Measurements from ENCODE around the gene LIMS2. TPM values are rescaled to one million over a fixed set of nuclear protein-coding genes. Genes with fewer than 3 reads are reported as not detected.

The LIMS2 gene
- total RNA-seq, 1 donor, result 14.8 TPM

DNA sequence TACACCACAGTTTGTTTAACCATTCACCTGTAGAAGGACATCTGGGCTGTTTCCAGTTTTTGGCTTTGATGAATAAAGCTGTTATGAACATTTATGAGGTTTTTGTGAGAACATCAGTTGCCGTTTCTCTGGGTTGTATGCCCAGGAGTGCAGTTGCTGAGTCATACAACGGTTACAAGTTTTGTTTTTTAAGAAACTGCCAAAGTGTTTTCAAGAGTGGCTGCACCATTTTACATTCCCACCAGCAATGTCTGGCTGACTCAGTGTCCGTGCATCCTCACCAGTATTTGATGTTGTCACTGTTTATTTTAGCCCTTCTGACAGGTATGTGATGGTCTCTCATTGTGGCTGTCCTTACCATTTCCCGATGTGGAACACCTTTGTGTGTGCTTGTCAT, 77.3 kb downstream of the LIMS2 start:
- peak overlapping the region; percentile 72 for H3K27ac ChIP-seq (ENCODE audit: low read depth, low read length)
- no peak overlapping the region for H3K4me3 ChIP-seq (ENCODE audit: insufficient read depth, low read length)
- H3K27me3 ChIP-seq (ENCODE audit: insufficient read depth, low read length), result no peaks in the 10 kb centered on the region
- H4K20me1 ChIP-seq (ENCODE audit: insufficient read depth, low read length), result no peaks in the 10 kb centered on the region
- no peaks in the 10 kb centered on the region for H3K36me3 ChIP-seq (ENCODE audit: insufficient read depth, low read length)
- TF ChIP-seq, protein P1, sequence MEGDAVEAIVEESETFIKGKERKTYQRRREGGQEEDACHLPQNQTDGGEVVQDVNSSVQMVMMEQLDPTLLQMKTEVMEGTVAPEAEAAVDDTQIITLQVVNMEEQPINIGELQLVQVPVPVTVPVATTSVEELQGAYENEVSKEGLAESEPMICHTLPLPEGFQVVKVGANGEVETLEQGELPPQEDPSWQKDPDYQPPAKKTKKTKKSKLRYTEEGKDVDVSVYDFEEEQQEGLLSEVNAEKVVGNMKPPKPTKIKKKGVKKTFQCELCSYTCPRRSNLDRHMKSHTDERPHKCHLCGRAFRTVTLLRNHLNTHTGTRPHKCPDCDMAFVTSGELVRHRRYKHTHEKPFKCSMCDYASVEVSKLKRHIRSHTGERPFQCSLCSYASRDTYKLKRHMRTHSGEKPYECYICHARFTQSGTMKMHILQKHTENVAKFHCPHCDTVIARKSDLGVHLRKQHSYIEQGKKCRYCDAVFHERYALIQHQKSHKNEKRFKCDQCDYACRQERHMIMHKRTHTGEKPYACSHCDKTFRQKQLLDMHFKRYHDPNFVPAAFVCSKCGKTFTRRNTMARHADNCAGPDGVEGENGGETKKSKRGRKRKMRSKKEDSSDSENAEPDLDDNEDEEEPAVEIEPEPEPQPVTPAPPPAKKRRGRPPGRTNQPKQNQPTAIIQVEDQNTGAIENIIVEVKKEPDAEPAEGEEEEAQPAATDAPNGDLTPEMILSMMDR (IDR thresholded peaks at IDR 0.05; ENCODE audit: extremely low read depth, low read depth, low read length), result no peak
- H2AFZ ChIP-seq (ENCODE audit: low read length), result peak overlapping the region; percentile 32
- H3K4me1 ChIP-seq (ENCODE audit: insufficient read depth, low read length), result peaks cover 7% of the 10 kb centered on the region
- peak; percentile 85 for DNase-seq (ENCODE audit: insufficient read length, low spot score, missing footprints)
- peaks cover 3% of the 10 kb centered on the region for H3K9me3 ChIP-seq (ENCODE audit: low read depth, low read length)
- H3K79me2 ChIP-seq (ENCODE audit: insufficient read depth, low read length), result no peaks in the 10 kb centered on the region
- no peak overlapping the region for H3K4me2 ChIP-seq (ENCODE audit: insufficient read depth, low read length)

DNA sequence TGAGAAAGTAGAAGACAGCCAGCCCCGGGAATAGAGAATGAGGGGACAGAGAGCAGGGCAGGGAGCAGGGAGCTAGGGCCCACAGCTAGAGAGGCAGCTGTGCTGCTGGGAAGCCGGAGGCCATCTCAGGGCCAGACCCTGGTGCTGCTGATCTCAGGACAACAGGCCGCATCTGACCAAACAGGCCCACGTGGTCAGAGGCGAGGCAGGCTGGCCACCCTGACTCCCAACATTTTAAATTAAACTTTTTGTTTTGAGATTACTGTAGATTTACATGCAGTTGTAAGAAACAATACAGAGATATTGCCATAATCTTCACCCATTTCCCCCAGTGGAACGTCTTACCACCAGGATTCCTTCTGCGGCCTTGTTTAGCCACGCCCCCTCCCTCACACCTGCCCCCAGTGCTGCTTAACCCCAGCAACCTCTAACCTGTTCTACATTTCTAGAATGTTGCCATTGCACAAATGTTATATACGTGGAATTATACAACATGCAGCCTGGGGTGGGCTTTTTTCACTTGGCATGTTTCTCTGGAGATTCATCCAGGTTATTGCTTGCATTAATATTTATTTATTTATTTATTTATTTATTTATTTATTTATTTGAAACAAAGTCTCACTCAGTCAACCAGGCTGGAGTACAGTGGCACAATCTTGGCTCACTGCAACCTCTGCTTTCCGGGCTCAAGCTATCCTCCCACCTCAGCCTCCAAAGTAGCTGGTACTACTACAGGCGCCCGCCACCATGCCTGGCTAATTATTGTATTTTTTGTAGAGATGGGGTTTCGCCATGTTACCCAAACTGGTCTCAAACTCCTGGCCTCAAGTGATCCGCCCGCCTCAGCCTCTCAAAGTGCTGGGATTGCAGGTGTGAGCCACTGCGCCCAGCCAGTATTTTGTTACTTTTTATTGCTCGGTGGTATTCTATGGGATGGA, 78.0 kb downstream of the LIMS2 start:
- peaks cover 7% of the 10 kb centered on the region for H3K4me1 ChIP-seq (ENCODE audit: insufficient read depth, low read length)
- DNase-seq (ENCODE audit: insufficient read length, low spot score, missing footprints), result no peak
- peak overlapping the region; percentile 72 for H3K27ac ChIP-seq (ENCODE audit: low read depth, low read length)
- no peaks in the 10 kb centered on the region for H3K79me2 ChIP-seq (ENCODE audit: insufficient read depth, low read length)
- H4K20me1 ChIP-seq (ENCODE audit: insufficient read depth, low read length), result no peaks in the 10 kb centered on the region
- H3K36me3 ChIP-seq (ENCODE audit: insufficient read depth, low read length), result no peaks in the 10 kb centered on the region
- H3K9me3 ChIP-seq (ENCODE audit: low read depth, low read length), result peaks cover under 1% of the 10 kb centered on the region
- no peak overlapping the region for H3K4me3 ChIP-seq (ENCODE audit: insufficient read depth, low read length)
- no peak overlapping the region for H2AFZ ChIP-seq (ENCODE audit: low read length)
- H3K27me3 ChIP-seq (ENCODE audit: insufficient read depth, low read length), result no peaks in the 10 kb centered on the region
- TF ChIP-seq, protein P1 (IDR thresholded peaks at IDR 0.05; ENCODE audit: extremely low read depth, low read depth, low read length), result no peak
- H3K4me2 ChIP-seq (ENCODE audit: insufficient read depth, low read length), result no peak overlapping the region

DNA sequence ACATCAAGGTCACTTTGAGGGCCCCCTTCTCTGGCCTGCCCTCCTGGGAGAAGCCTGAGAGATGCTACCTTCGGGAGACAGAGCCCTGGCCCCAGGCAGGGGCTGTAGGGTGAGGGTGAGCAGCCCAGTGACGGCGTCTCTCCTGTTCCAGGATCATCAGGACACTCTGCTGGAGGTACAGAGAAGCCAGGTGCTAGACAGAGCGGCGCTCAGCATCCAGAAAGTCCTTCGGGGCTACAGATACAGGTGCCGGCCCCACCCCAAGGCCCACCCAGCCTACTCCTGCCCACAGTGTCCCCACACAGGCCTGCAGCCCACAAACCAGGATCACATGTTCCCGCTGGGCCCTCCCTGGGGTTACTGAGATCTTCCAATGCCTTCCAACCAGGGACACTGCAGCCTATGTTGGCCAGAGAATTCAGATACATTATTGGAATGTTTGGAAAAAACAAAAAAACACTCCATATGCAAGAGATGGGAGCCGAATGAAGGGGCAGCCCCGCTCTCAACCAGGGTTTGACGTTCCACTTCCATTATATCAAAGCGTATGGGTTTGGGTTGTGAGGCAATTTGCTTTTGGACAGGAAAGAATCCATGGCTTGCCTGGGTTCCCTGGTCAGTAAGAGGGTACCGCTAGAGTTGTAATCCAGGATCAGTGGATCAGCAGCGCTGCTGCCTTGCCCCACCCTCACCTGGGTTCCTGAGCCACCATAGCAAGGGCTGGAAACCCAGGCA, 78.9 kb downstream of the LIMS2 start:
- Histone ChIP-seq H2AFZ (ENCODE audit: low read length) (no peak overlapping the region), H3K4me1 (ENCODE audit: insufficient read depth, low read length) (peaks cover 7% of the 10 kb centered on the region)
- TF ChIP-seq, protein P1 (IDR thresholded peaks at IDR 0.05; ENCODE audit: extremely low read depth, low read depth, low read length), result no peak

DNA sequence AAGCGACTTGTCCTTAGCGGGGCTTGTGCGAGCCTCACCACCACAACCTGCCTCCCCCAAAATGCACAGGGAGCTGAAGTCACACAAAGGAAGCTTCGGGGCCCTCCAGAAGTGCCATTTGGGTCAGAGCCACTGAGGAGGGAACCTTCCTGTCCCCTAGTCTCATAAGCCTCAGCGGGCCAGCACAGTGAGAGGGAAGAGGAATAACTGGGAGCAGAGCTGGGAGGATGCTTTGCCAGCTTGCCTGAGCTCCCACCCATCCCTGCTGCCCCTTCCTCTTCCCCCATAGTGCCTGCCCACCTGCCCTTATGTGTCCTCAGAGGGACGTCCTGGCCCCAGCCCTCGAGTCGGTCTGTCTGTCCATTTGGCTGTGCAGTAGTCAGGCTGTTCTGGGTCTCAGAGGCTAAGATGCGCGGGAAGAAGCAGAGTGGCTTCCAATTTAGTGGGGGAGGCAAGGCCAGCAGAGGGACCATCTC, 81.2 kb downstream of the LIMS2 start:
- no peak overlapping the region for H2AFZ ChIP-seq (ENCODE audit: low read length)
- TF ChIP-seq, protein P1 (IDR thresholded peaks at IDR 0.05; ENCODE audit: extremely low read depth, low read depth, low read length), result no peak

More for the DNA sequence above, 78.9 kb downstream of the LIMS2 start:
- DNase-seq (ENCODE audit: insufficient read length, low spot score, missing footprints), result peak; percentile 29
- H3K36me3 ChIP-seq (ENCODE audit: insufficient read depth, low read length), result no peaks in the 10 kb centered on the region
- H4K20me1 ChIP-seq (ENCODE audit: insufficient read depth, low read length), result no peaks in the 10 kb centered on the region
- H3K9me3 ChIP-seq (ENCODE audit: low read depth, low read length), result no peaks in the 10 kb centered on the region
- no peak overlapping the region for H3K4me3 ChIP-seq (ENCODE audit: insufficient read depth, low read length)
- no peak overlapping the region for H3K27ac ChIP-seq (ENCODE audit: low read depth, low read length)
- no peaks in the 10 kb centered on the region for H3K79me2 ChIP-seq (ENCODE audit: insufficient read depth, low read length)
- no peaks in the 10 kb centered on the region for H3K27me3 ChIP-seq (ENCODE audit: insufficient read depth, low read length)
- H3K4me2 ChIP-seq (ENCODE audit: insufficient read depth, low read length), result no peak overlapping the region

More for the DNA sequence above, 81.2 kb downstream of the LIMS2 start:
- no peak overlapping the region for H3K27ac ChIP-seq (ENCODE audit: low read depth, low read length)
- no peak overlapping the region for H3K4me2 ChIP-seq (ENCODE audit: insufficient read depth, low read length)
- no peak overlapping the region for H3K4me3 ChIP-seq (ENCODE audit: insufficient read depth, low read length)
- no peaks in the 10 kb centered on the region for H3K36me3 ChIP-seq (ENCODE audit: insufficient read depth, low read length)
- H3K4me1 ChIP-seq (ENCODE audit: insufficient read depth, low read length), result peaks cover 7% of the 10 kb centered on the region
- no peaks in the 10 kb centered on the region for H4K20me1 ChIP-seq (ENCODE audit: insufficient read depth, low read length)
- H3K27me3 ChIP-seq (ENCODE audit: insufficient read depth, low read length), result no peaks in the 10 kb centered on the region
- DNase-seq (ENCODE audit: insufficient read length, low spot score, missing footprints), result peak; percentile 46
- H3K79me2 ChIP-seq (ENCODE audit: insufficient read depth, low read length), result no peaks in the 10 kb centered on the region
- H3K9me3 ChIP-seq (ENCODE audit: low read depth, low read length), result no peaks in the 10 kb centered on the region
